ENCODE data around the gene SPNS2.

Gene SPNS2

DNA sequence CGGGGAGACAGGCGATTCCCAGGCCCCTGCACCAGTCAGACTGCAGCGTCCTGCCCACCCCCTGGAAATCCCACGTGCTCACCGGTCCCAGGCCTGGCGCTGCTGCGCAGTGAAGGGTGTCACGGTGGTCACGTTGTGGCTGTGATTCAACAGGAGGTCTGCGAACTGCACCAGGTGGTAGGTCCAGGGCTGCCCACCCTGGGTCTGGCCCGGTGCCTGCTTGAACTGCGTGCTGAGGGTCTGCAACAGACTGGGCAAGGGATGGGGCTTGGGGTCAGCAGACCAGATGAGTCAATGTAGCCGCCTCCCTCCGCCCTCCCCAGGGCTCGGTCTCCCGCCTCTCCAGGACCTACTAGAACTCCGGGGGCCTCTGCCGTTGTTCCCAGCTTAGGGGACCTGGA, 49.4 kb downstream of the SPNS2 start:
- no peak for DNase-seq (ENCODE audit: low read depth in 4 of 4, low spot score in 1 of 4)

DNA sequence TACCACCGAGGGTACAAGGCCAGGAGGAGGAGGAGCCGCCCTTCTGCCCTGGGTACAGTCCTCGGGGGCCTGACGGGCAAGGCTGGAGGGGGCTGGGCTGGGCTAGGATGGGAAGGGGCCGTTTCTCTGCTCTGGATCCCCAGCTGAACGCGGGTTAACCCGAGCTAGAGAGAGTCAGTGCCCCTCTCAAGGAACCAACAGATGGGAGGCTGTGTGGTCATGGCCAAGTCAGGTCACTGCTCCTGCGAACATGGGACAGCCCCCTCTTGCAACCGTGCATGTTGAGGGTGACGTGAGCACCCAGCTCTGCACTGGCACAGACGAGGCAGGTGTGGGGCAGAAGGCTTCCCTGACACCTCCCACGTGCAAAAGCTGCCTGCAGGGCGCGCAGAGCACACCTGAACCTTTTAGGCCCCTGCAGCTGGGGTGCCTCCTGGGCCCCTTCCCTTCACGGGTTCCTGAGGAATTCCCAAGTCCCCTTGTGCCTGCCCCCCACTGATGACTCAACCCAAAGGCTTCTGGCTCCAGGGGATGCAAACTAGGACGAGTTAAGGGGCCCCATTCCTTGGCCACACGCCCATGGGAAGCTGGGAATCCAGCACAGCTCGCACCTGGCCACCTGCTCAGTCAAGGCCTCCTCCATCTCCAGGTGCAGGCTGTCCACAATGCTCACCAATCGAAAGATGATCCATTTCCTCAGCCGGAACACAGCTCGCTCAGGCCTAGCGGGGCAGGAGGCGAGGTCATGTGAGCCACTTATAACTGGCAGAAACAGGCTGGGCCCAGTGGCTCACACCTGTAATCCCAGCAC, 50.2 kb downstream of the SPNS2 start:
- DNase-seq (ENCODE audit: low read depth in 4 of 4, low spot score in 1 of 4): no peak

DNA sequence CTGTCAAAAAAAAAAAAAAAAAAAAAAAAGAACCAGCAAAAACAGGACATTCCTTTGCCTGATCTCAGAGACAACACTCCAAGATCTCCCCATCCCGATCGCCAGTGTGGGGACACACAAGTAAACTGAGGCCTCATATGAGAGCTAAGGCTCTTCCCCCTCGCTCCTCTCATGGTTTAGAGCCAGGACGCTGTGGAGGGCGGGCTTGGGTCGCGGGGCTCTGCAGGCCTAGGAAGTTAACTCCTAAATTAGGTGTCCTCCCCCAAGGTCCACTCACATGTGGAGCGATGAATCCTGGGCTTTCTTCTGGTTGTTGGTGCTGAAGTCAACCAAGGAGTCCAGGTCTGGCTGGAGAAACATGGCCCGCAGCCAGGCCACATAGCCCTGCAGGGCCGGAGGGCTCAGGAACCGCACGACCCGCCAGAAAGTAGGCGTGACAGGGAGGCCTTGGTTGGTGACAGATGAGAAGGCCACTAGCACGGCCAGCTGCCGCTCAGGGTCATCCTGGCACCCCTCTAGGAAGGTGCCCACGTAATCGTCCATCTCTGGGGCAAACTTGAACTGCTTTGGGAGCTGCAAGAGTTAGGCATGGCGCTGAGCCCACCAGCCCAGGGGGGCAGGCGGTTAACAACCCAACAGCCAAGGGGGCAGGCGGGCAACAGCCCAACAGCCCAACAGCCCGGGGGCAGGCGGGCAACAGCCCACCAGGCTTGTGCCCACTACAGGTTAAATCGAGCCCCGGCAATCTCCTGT, 51.3 kb downstream of the SPNS2 start:
- DNase-seq (ENCODE audit: low read depth in 4 of 4, low spot score in 1 of 4): no peak

DNA sequence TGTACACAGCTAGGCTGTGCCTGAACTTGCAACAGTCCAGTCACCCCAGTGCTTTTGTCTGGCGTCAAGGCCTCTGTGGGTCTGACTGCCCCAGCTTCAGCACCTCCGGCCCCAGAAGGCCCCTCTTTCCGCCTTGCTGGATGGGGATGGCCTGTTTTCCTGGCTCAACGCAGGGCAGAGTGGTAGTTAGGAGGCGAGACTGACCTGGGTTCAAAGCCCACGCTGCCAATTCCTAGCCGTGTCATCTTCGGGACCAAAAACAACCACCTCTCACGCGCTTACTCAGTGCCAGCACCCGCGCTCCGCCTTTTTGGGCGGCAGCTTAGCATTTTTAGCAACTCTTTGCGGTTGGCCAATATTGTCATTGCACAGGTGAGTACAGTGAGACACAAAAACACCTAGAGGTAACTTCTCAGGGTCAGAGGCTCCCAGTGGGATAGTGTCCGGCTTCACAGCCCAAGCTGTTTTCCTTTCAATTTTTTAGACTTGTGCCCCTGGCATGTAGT, 51.9 kb downstream of the SPNS2 start:
- DNase-seq (ENCODE audit: low read depth in 4 of 4, low spot score in 1 of 4): no peak

DNA sequence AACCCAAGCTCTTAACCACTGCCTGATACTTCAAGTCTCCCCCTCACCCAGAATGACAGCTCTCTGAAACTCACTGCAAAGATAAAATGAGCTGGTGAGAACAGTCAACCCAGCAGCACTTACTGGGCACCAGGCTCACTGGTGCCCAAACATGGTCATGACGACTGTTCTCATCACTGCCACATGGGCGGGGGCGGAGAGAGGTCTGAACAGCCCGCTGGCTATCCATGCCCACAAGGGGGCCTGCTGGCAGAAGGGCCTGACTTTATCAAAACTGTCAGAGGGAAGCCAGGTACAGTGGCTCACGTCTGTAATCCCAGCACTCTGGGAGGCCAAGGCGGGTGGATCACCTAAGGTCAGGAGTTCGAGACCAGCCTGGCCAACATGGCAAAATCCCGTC, 52.5 kb downstream of the SPNS2 start:
- no peak for DNase-seq (ENCODE audit: low read depth in 4 of 4, low spot score in 1 of 4)

DNA sequence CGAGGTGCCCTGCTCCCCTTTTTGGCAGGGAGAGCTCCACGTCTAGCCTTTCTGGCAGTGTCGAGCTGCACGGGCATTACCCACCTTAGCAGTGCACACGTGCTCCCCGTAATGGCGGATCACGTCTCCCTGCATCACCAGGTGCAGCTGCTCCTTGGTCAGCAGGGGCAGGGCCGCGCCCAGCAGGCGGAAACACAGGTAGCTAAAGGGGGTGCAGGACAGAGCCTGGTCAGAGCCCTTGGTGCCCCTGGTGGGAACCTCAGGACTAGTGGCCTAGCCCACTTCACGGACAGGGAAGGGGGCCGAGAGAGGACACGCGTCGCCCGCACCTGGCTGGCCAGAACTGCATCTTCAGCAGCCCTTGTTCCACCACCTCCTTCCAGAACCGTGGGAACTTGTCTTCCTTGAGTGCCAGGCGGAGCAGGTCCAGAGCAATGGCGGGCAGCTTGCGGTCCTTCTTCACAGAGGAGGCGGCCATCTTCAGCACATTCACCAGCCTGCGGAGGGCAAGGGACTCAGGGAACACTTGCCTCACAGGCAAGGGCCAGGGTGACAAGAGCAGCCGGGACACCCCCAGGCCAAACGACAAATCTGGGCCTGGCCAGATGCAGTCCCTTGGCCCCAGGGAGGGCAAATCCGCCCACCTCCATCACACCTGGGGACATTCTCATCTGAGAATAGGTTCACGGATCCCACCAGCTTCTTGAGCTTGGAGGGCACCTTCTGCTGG, 53.3 kb downstream of the SPNS2 start:
- DNase-seq (ENCODE audit: low read depth in 4 of 4, low spot score in 1 of 4): no peak

DNA sequence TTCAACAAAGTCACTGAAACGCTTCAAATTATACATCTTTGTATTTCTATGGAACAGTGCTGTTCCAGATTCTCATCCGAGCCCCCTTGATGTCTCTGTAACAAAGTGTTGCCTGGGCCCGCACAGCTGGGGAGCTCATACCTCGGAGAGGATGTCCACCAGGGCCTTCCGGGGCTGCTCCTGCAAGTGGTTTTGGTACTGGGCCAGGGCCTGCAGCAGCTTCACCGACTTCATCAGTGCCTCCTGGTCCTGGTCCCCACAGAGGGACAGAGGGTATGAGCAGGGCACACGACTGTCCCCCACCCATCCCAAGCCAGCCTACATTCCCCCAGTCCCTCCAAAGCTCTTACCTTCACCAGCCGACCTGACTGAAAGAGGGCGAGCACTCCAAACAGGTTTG, 55.0 kb downstream of the SPNS2 start:
- no peak for DNase-seq (ENCODE audit: low read depth in 4 of 4, low spot score in 1 of 4)

DNA sequence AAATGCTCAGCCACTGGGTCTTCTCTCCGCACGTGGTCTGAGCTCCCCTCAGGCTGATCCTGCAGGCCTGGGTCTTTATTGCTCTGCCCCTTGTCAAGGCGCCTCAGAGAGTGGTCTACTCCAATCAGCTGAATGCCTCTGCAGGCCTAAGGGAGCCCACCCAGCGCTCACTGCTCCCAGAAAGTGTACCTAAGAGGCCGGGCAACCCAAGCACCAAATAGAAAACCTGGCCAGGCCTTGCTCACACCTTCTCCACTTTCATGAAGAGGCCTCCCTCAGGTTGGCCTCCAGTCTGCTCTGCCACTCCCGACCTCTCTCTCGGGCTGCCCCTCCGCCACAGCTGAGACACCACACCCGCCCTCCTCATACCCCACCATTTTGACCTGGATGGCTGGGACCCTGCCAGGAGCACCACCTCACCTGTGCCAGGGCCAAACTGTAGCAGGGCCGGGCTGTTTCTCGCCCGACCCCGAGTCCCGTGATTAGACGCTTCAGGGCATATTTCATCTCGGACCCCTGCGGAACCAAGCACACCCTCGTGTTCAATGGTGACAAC, 55.8 kb downstream of the SPNS2 start:
- DNase-seq (ENCODE audit: low read depth in 4 of 4, low spot score in 1 of 4): no peak

DNA sequence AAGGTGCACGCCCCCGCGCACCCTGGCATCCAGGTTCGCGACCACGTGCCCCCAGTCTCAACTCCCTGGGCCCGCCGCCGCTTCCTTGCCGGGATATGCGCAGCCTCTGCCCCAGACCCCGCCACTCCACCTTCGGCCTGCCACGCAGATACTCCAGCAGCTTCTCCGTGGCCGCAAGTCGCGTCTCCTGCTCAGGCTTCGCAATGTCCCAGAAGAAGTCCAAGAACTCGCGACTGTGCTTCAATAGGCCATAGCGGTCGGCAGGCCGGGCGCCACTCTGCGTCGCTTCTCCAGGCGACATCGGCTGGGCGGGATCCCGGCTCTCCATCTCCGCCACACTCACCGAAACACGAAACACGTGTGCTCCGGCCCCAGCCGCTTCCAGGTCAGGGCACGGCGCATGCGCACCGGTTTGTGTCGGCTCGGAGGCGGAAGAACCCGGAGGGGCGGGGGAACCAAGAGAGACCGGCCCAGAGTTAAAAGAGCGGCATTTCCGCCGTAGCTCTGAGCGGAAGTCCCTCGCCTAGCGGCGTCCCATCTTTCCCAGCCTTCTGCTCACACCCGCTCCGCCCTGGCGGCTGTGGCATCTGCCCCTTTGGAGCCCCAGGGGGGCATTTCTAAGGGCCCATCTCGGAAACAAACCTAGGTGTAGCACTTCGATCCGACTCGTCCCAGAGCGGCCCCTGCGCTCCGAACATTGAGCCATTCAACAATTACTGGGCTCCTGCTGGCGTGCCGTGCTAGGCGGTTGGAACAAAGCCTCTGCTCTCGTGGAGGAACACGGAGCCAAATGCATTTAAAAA, 56.5 kb downstream of the SPNS2 start, which contains the start of gene MYBBP1A:
TSS of gene MYBBP1A (minus strand) at position 388 of the 803 bp plus-strand sequence. CDS start at position 328, 60 bp downstream.
- peak; percentile 96 to 98 (median 98) for DNase-seq (ENCODE audit: low read depth in 4 of 4, low spot score in 1 of 4)

DNA sequence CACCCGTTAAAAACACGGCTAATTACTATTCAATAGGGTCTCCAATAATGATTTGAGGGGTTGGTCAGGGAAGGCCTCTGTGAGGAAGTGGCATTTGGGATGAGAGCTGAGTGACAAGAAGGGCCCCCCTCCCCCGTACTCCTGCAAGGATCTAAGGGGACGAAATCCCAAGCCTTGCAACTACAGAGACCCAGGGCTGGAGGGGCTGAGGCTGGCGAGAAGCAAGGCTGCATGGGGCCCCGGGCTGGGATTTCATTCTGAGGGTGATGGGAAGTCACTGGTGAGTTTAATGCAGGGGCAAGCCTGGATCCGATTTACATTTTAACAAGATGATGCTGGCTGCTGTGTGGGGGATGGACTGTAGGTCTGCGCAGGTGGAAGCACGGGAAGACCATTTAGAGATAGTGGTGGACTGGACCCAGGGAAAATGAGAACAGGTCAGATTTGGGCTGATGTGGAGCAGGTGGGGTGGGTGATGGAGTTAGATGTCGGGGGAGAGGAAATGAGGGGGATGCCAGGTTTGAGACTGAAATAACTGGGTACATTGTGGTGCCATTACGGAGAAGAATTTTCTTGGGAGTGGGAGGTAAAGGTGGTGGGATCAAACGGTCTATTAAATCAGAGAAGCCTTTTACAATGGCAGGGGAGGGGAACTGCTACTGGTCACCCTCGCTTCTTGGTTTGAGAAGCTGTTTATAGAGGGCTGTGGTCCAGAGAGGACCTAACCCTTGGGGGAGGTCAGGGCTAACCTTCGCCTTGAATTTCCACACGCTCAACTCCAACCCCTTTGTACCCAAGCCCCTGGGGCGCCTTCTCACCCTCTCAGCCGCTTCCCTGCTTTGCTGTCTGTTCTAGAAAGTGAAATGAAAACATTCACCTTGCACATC, 57.4 kb downstream of the SPNS2 start:
- no peak for DNase-seq (ENCODE audit: low read depth in 4 of 4, low spot score in 1 of 4)

DNA sequence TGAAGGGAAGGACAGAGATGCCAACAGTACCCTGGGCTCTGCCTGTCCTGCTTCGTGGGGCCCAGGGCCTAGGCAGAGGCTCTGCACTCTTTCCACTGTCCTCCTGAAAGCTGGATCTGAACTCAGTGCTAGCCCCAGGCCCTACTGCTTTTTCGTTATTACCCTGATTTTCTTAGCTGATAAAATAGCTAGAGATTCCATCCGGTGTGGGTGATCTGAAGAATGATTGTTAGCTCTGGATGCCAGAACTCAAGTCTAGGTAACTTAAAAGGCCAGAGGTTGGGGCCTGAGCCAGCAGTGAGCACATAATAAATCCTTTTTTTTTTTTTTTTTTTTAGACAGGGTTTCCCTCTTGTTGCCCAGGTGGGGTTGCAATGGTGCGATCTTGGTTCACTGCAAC, 58.3 kb downstream of the SPNS2 start:
- no peak for DNase-seq (ENCODE audit: low read depth in 4 of 4, low spot score in 1 of 4)

DNA sequence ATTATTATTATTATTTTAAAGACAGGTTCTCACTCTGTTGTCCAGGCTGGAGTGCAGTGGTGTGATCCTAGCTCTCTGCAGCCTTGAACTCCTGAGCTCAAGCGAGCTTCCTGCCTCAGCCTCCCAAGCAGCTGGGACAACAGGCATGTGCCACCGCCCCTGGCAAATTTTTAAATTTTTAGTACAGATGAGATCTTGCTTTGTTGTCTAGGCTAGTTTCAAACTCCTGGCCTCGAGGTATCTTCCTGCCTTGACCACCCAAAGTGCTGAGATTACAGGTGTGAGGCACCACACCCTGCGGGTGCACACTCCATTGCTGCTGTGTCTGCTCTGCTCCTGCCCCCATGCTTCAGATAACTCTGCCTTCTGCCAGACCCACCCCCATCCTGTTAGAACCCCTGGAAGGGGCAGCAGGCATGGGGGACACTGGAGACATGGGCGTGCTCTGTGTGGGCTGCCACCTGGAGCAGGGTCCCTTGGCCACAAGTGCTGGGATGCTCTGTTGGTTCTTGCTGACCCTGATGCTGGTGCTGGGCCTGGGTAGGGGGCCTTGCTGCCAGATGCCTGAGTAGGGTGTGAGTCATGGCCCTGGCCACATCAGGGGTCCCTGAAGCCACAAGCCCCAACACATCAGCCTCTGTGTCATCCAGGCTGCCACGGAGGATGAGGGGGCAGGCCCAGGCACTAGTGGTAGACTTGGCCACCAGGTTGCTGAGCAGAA, 59.1 kb downstream of the SPNS2 start:
- no peak for DNase-seq (ENCODE audit: low read depth in 4 of 4, low spot score in 1 of 4)

DNA sequence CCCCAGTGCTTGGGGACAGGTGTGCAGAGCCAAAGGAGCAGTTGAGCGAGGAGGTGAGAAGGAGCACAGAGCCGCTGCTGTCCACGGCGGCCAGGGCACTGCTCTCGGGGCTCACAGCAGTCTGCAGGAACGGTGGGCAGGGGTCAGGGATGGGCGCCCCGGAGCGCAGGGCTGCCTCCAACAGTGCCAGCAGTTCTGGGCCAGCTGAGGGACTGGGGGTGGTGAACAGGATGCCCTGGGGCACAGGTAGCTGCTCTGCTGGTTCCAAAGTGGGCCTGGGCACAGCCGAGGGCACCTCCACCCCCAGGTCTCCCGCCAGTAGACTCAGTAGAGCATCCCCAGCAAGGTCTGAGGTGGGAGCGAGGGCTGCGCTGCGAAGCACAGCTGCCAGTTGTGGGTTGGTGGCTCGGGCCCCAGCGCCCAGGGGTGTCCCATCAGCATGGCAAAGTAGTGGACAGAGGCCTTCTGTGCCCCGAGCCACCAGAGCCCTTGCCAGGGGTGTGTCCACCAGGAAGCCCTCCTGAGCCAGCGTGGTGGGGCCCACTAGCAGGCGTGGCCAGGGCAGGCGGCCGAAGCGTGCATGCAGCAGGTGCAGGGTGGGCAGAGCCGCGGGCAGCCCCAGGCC, 59.8 kb downstream of the SPNS2 start:
- DNase-seq (ENCODE audit: low read depth in 4 of 4, low spot score in 1 of 4): no peak

DNA sequence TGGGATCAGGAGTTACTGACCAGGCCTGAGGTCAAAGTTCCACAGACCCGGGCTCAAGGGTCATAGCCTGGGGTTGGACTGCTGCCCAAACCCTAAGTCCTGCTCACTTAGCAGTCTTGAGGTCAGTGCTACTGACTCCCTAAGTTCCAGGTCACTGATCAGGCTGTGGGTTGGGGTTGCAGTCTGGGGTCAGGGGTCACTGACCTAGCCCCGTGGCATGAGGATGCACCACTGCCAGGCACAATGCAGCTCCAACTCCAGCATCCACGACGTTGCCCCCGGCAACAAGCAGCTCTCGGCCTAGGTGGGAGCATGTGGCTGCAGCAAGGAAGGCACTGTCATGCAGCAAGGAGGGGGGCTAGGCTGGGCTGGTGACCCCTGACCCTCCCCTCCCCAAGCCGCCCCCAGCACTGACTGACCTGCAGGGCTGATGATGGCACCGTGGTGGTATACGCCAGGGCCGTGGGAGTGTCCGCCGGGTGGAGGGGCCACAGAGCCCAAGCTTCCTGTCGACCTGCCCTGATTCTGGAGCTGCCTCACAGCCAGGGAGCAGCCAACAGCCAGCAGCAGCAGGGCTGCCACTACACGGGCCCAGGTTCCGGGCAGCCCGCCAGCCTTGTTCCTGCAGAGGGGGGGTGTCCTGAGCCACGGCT, 60.6 kb downstream of the SPNS2 start:
- DNase-seq (ENCODE audit: low read depth in 4 of 4, low spot score in 1 of 4): no peak

DNA sequence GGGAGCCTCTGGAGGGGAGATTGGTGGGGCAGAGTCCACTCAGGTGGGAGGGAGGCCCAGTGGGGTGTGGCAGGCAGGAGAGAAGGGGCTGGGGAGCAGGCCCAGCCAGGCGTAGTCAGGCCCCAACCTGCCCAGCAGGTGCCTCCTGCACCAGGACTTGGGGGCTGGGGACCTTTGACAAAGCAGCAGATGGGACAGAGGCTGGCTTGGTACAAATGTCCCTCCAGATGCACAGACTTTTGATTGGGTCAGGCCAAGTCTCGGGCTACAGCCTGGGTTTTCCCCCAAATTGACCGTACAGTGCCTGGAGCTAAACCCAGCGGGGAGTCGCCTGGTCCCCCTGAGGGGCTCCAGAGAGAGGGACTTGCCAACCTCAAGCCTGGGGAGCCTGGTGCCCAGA, 61.3 kb downstream of the SPNS2 start:
- DNase-seq (ENCODE audit: low read depth in 4 of 4, low spot score in 1 of 4): no peak

DNA sequence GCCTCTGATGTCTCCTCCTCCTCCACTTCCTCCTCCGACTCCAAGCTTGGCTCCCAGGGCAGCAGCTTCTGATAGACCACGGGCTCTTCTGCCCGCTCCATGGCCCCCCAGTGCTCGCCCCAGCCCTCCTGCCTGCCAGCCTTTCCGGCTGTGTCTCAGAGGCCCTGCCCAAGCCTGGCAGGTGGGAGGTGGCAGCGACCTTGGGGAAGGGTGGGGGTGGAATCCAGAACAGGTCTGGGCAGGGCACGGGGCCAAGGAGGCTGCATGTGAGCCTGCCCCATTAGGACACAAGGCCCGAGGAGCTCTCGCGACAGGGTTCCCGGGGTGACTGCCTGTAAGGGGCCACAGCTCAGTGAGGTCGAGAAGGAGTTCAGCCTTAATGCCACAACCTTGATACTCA, 61.7 kb downstream of the SPNS2 start, which contains the start of gene GGT6:
TSS of gene GGT6 (minus strand) at position 157 of the 400 bp plus-strand sequence. CDS start at position 101, 56 bp downstream.
- no peak for DNase-seq (ENCODE audit: low read depth in 4 of 4, low spot score in 1 of 4)

DNA sequence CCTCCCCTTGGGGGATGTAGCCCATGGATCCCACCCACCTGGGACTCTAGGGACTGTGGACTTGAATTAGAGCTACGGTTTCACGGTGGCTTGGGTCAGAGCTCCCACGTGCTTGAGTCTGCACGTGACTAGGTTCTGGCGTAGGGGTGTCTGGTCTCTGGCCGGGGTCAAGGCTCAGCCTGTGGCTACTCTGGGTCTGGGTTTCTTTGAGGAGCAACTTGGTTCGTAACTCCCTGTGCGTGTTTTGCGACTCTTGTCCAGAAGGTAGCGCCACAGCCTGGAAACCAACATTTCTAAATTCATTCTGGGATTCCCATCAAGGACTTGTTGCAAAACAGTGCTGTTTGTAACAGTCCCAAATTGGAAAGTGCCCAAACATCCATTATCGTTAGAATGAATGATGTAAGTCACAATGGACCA, 62.2 kb downstream of the SPNS2 start:
- DNase-seq (ENCODE audit: low read depth in 4 of 4, low spot score in 1 of 4): no peak

Measured in stimulated activated CD4-positive, alpha-beta T cell treated with anti-CD3 and anti-CD28 coated beads, Interleukin-1b, Interleukin-23, amount 100 ng/mL, for 24 hours (primary cell).